HEK293 (cell line): Measurements from ENCODE around the gene FRMD4B.

ENCODE experiments used
- FEZF1 ChIP-seq: fragments of 450-650 bp; formaldehyde crosslinking; IDR thresholded peaks from 2 replicates; pipeline ENCODE4 v1.5.1; 2016; ENCODE audit warnings: missing biosample characterization, missing genetic modification characterization
- HIC1 ChIP-seq: fragments of 450-650 bp; formaldehyde crosslinking; IDR thresholded peaks from 2 replicates; pipeline ENCODE4 v1.5.1; 2016; ENCODE audit warnings: missing biosample characterization, missing genetic modification characterization
- HOXD13 ChIP-seq: sonication (generic); formaldehyde crosslinking; IDR thresholded peaks from 2 replicates; pipeline ENCODE4 v1.8.0; 2022; ENCODE audit warnings: missing genetic modification reagents, borderline replicate concordance
- KLF16 ChIP-seq: fragments of 450-650 bp; formaldehyde crosslinking; IDR thresholded peaks from 2 replicates; pipeline ENCODE4 v1.5.1; 2017; ENCODE audit warnings: missing biosample characterization, missing genetic modification characterization
- MYNN ChIP-seq: fragments of 450-650 bp; formaldehyde crosslinking; IDR thresholded peaks from 2 replicates; pipeline ENCODE4 v1.5.1; 2016; ENCODE audit warnings: missing biosample characterization, missing genetic modification characterization, borderline replicate concordance
- RBAK ChIP-seq: fragments of 450-650 bp; formaldehyde crosslinking; IDR thresholded peaks from 2 replicates; pipeline ENCODE4 v1.5.1; 2016; ENCODE audit warnings: missing biosample characterization, missing genetic modification characterization
- TCF7L2 ChIP-seq: IDR thresholded peaks from 2 replicates; pipeline ENCODE4 v1.6.1; 2011; ENCODE audit warnings: low read depth, mild to moderate bottlenecking, inconsistent platforms, low read length, moderate library complexity, borderline replicate concordance
- ZBTB21 ChIP-seq: fragments of 450-650 bp; formaldehyde crosslinking; IDR thresholded peaks from 2 replicates; pipeline ENCODE4 v1.5.1; 2017; ENCODE audit warnings: missing biosample characterization, missing genetic modification characterization
- ZBTB44 ChIP-seq: fragments of 450-650 bp; IDR thresholded peaks from 2 replicates; pipeline ENCODE4 v1.5.1; 2018; ENCODE audit warnings: missing biosample characterization, mild to moderate bottlenecking, missing genetic modification characterization
- ZBTB6 ChIP-seq: fragments of 450-650 bp; formaldehyde crosslinking; IDR thresholded peaks from 2 replicates; pipeline ENCODE4 v1.5.1; 2017; ENCODE audit warnings: missing biosample characterization, missing genetic modification characterization
- ZNF114 ChIP-seq: fragments of 450-650 bp; formaldehyde crosslinking; IDR thresholded peaks from 2 replicates; pipeline ENCODE4 v1.5.0; 2017; ENCODE audit warnings: missing biosample characterization, missing genetic modification characterization
- ZNF132 ChIP-seq: fragments of 450-650 bp; formaldehyde crosslinking; IDR thresholded peaks from 2 replicates; pipeline ENCODE4 v1.5.1; 2017; ENCODE audit warnings: missing biosample characterization, missing genetic modification characterization, borderline replicate concordance
- ZNF175 ChIP-seq: fragments of 450-650 bp; formaldehyde crosslinking; IDR thresholded peaks from 2 replicates; pipeline ENCODE4 v1.5.1; 2016; ENCODE audit warnings: missing biosample characterization, missing genetic modification characterization
- ZNF184 ChIP-seq: fragments of 450-650 bp; IDR thresholded peaks from 2 replicates; pipeline ENCODE4 v1.5.1; 2018; ENCODE audit warnings: missing biosample characterization, mild to moderate bottlenecking, missing genetic modification characterization
- ZNF266 ChIP-seq: fragments of 450-650 bp; formaldehyde crosslinking; IDR thresholded peaks from 2 replicates; pipeline ENCODE4 v1.5.1; 2016; ENCODE audit warnings: missing biosample characterization, missing genetic modification characterization, low read depth
- ZNF354C ChIP-seq: fragments of 450-650 bp; formaldehyde crosslinking; IDR thresholded peaks from 2 replicates; pipeline ENCODE4 v1.5.1; 2016; ENCODE audit warnings: missing biosample characterization, missing genetic modification characterization, low read depth, borderline replicate concordance
- ZNF404 ChIP-seq: fragments of 450-650 bp; formaldehyde crosslinking; IDR thresholded peaks from 2 replicates; pipeline ENCODE4 v1.5.1; 2017; ENCODE audit warnings: missing biosample characterization, missing genetic modification characterization
- ZNF426 ChIP-seq: fragments of 450-650 bp; formaldehyde crosslinking; IDR thresholded peaks from 2 replicates; pipeline ENCODE4 v1.5.1; 2017; ENCODE audit warnings: missing biosample characterization, missing genetic modification characterization, mild to moderate bottlenecking, inconsistent platforms, moderate library complexity
- ZNF521 ChIP-seq: fragments of 450-650 bp; formaldehyde crosslinking; IDR thresholded peaks from 2 replicates; pipeline ENCODE4 v1.5.1; 2017; ENCODE audit warnings: missing biosample characterization, mild to moderate bottlenecking, missing genetic modification characterization
- ZNF571 ChIP-seq: fragments of 450-650 bp; formaldehyde crosslinking; IDR thresholded peaks from 2 replicates; pipeline ENCODE4 v1.5.0; 2017; ENCODE audit warnings: missing biosample characterization, missing genetic modification characterization
- ZNF629 ChIP-seq: fragments of 450-650 bp; formaldehyde crosslinking; IDR thresholded peaks from 2 replicates; pipeline ENCODE4 v1.5.1; 2017; ENCODE audit warnings: missing biosample characterization, missing genetic modification characterization
- ZNF645 ChIP-seq: fragments of 450-650 bp; formaldehyde crosslinking; IDR thresholded peaks from 2 replicates; pipeline ENCODE4; 2016; ENCODE audit warnings: missing biosample characterization, missing genetic modification characterization
- ZNF660 ChIP-seq: fragments of 450-650 bp; IDR thresholded peaks from 2 replicates; pipeline ENCODE4 v1.5.1; 2018; ENCODE audit warnings: missing biosample characterization, mild to moderate bottlenecking, missing genetic modification characterization
- ZNF677 ChIP-seq: fragments of 450-650 bp; IDR thresholded peaks from 2 replicates; pipeline ENCODE4 v1.5.0; 2018; ENCODE audit warnings: missing biosample characterization, mild to moderate bottlenecking, missing genetic modification characterization, moderate library complexity
- ZNF707 ChIP-seq: fragments of 450-650 bp; formaldehyde crosslinking; IDR thresholded peaks from 2 replicates; pipeline ENCODE4 v1.5.1; 2016; ENCODE audit warnings: missing biosample characterization, missing genetic modification characterization
- ZNF768 ChIP-seq: fragments of 450-650 bp; formaldehyde crosslinking; IDR thresholded peaks from 2 replicates; pipeline ENCODE4 v1.5.1; 2018; ENCODE audit warnings: missing biosample characterization, mild to moderate bottlenecking, missing genetic modification characterization
- ZNF837 ChIP-seq: fragments of 450-650 bp; formaldehyde crosslinking; IDR thresholded peaks from 2 replicates; pipeline ENCODE4 v1.5.1; 2016; ENCODE audit warnings: missing biosample characterization, missing genetic modification characterization
- ZSCAN30 ChIP-seq: fragments of 450-650 bp; IDR thresholded peaks from 2 replicates; pipeline ENCODE4 v1.5.1; 2018; ENCODE audit warnings: missing biosample characterization, mild to moderate bottlenecking, missing genetic modification characterization, moderate library complexity
- TF ChIP-seq, protein P1 (sequence below): fragments of 450-650 bp; formaldehyde crosslinking; IDR thresholded peaks from 2 replicates; pipeline ENCODE4 v1.5.1; 2016; ENCODE audit warnings: missing biosample characterization, missing genetic modification characterization
- TF ChIP-seq, protein P2 (sequence below): IDR thresholded peaks from 2 replicates; pipeline ENCODE4 v1.6.1; 2011; ENCODE audit warnings: mild to moderate bottlenecking, low read depth, low read length, borderline replicate concordance
- TF ChIP-seq, protein P3 (sequence below): fragments of 450-650 bp; formaldehyde crosslinking; IDR thresholded peaks from 2 replicates; pipeline ENCODE4 v1.5.1; 2017; ENCODE audit warnings: missing biosample characterization, missing genetic modification characterization

FRMD4B gene

DNA sequence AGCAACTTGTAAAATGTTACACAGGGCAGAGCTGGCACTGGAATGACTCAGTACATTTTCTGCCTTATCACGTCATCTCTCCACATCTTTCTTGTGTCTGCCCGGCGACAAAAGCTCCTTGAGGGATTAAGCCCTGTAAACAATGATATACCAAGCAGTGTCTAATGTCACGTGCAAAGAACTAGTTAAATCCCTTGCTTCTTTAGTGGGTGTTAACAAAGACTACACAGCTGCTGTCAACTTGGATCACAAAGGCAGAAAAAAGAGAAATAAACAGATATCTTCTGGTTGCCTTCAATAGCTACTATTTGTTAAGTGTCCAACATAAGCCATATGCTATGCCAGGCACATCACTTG is 48.1 kb upstream of the FRMD4B start (continued):
- TF ChIP-seq HIC1 (tag by site-specific recombination) (no peak), ZNF426 (no peak), RBAK (tag by site-specific recombination) (no peak), ZNF354C (tag by site-specific recombination) (no peak), MYNN (tag by site-specific recombination) (no peak), ZBTB44 (tag by site-specific recombination) (no peak), ZNF629 (peak; percentile 79), ZNF184 (tag by site-specific recombination) (no peak), ZNF521 (tag by site-specific recombination) (no peak), ZNF571 (no peak), ZNF768 (tag by site-specific recombination) (no peak), ZSCAN30 (tag by site-specific recombination) (no peak), ZNF837 (no peak), ZNF404 (tag by site-specific recombination) (no peak), ZBTB21 (tag by site-specific recombination) (peak; percentile 64; the same call in 1 of the 2 replicates), ZNF660 (tag by site-specific recombination) (peak; percentile 39; the same call in 1 of the 2 replicates), ZNF175 (no peak), FEZF1 (tag by site-specific recombination) (no peak), ZNF707 (tag by site-specific recombination) (no peak), ZNF645 (tag by site-specific recombination) (no peak), HOXD13 (CRISPR knock-in tag) (no peak), ZBTB6 (tag by site-specific recombination) (no peak), ZNF266 (no peak), TCF7L2 (no peak), KLF16 (tag by site-specific recombination) (no peak), ZNF132 (tag by site-specific recombination) (no peak), ZNF114 (no peak), ZNF677 (tag by site-specific recombination) (no peak)
- TF ChIP-seq, protein P1, sequence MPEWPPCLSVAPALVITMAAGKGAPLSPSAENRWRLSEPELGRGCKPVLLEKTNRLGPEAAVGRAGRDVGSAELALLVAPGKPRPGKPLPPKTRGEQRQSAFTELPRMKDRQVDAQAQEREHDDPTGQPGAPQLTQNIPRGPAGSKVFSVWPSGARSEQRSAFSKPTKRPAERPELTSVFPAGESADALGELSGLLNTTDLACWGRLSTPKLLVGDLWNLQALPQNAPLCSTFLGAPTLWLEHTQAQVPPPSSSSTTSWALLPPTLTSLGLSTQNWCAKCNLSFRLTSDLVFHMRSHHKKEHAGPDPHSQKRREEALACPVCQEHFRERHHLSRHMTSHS (tag by site-specific recombination) = no peak
- TF ChIP-seq, protein P2, sequence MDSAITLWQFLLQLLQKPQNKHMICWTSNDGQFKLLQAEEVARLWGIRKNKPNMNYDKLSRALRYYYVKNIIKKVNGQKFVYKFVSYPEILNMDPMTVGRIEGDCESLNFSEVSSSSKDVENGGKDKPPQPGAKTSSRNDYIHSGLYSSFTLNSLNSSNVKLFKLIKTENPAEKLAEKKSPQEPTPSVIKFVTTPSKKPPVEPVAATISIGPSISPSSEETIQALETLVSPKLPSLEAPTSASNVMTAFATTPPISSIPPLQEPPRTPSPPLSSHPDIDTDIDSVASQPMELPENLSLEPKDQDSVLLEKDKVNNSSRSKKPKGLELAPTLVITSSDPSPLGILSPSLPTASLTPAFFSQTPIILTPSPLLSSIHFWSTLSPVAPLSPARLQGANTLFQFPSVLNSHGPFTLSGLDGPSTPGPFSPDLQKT = no peak
- TF ChIP-seq, protein P3, sequence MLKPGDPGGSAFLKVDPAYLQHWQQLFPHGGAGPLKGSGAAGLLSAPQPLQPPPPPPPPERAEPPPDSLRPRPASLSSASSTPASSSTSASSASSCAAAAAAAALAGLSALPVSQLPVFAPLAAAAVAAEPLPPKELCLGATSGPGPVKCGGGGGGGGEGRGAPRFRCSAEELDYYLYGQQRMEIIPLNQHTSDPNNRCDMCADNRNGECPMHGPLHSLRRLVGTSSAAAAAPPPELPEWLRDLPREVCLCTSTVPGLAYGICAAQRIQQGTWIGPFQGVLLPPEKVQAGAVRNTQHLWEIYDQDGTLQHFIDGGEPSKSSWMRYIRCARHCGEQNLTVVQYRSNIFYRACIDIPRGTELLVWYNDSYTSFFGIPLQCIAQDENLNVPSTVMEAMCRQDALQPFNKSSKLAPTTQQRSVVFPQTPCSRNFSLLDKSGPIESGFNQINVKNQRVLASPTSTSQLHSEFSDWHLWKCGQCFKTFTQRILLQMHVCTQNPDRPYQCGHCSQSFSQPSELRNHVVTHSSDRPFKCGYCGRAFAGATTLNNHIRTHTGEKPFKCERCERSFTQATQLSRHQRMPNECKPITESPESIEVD (tag by site-specific recombination) = peak; percentile 16; the same call in 1 of the 2 replicates
